Astrocyte (in vitro differentiated cells and primary cell): ENCODE data around the gene MS4A4E. TPM values are rescaled to one million over a fixed set of nuclear protein-coding genes. Genes with fewer than 3 reads are reported as not detected.

Experiments used
- DNase-seq: peaks from one replicate; pipeline ENCODE4 v3.0.0-alpha.2; 2010; ENCODE audit warnings: low read depth
- FAIRE-seq: peaks from 2 replicates; lab custom pipeline; 2011; peaks lifted over from hg19 to GRCh38; lab: Jason Lieb, UNC
- H2AFZ ChIP-seq: 2 replicates; pipeline ENCODE4 v1.6.0; 2012; ENCODE audit warnings: low read depth, low read length, inconsistent platforms
- H3K27ac ChIP-seq: 2 replicates; pipeline ENCODE4 v1.5.1; 2011; ENCODE audit warnings: low read depth, low read length, inconsistent platforms
- H3K27me3 ChIP-seq: 2 replicates; pipeline ENCODE4 v1.6.0; 2011; ENCODE audit warnings: low read length, inconsistent platforms; ENCODE audit not compliant: insufficient read depth
- H3K36me3 ChIP-seq: 2 replicates; pipeline ENCODE4 v1.5.1; 2011; ENCODE audit warnings: low read length, inconsistent platforms; ENCODE audit not compliant: insufficient read depth
- H3K4me1 ChIP-seq: 2 replicates; pipeline ENCODE4 v1.5.1; 2011; ENCODE audit warnings: low read length, inconsistent platforms; ENCODE audit not compliant: insufficient read depth
- H3K4me2 ChIP-seq: 2 replicates; pipeline ENCODE4 v1.6.0; 2012; ENCODE audit warnings: low read length, inconsistent platforms
- H3K4me3 ChIP-seq: 2 replicates; pipeline ENCODE4 v1.5.1; 2011; ENCODE audit warnings: low read depth, mild to moderate bottlenecking, low read length, inconsistent platforms; ENCODE audit not compliant: insufficient read depth
- H3K79me2 ChIP-seq: 2 replicates; pipeline ENCODE4 v1.6.0; 2012; ENCODE audit warnings: mild to moderate bottlenecking, low read length, inconsistent platforms; ENCODE audit not compliant: insufficient read depth
- H3K9ac ChIP-seq: 2 replicates; pipeline ENCODE4 v1.6.0; 2012; ENCODE audit warnings: mild to moderate bottlenecking, low read length, inconsistent platforms
- H3K9me3 ChIP-seq: 2 replicates; pipeline ENCODE4 v1.5.1; 2012; ENCODE audit warnings: low read depth, mild to moderate bottlenecking, low read length, inconsistent platforms; ENCODE audit not compliant: insufficient read depth
- H4K20me1 ChIP-seq: 2 replicates; pipeline ENCODE4 v1.6.0; 2012; ENCODE audit warnings: low read length, inconsistent platforms; ENCODE audit not compliant: insufficient read depth
- H3K27ac Mint-ChIP-seq: one replicate; pipeline ENCODE4 v1.8.0; 2021; ENCODE audit warnings: mild to moderate bottlenecking, mixed read lengths; ENCODE audit not compliant: unreplicated experiment
- H3K27me3 Mint-ChIP-seq: one replicate; pipeline ENCODE4 v1.8.0; 2021; ENCODE audit warnings: low read depth, mixed read lengths; ENCODE audit not compliant: unreplicated experiment
- H3K36me3 Mint-ChIP-seq: one replicate; pipeline ENCODE4 v1.8.0; 2021; ENCODE audit warnings: low read depth, mixed read lengths; ENCODE audit not compliant: unreplicated experiment
- H3K4me1 Mint-ChIP-seq: one replicate; pipeline ENCODE4 v1.8.0; 2021; ENCODE audit warnings: low read depth, mixed read lengths; ENCODE audit not compliant: unreplicated experiment
- H3K4me3 Mint-ChIP-seq: one replicate; pipeline ENCODE4 v1.8.0; 2021; ENCODE audit warnings: mild to moderate bottlenecking, moderate library complexity, mixed read lengths; ENCODE audit not compliant: unreplicated experiment
- H3K9me3 Mint-ChIP-seq: one replicate; pipeline ENCODE4 v1.8.0; 2021; ENCODE audit warnings: mild to moderate bottlenecking, mixed read lengths; ENCODE audit not compliant: unreplicated experiment
- CTCF ChIP-seq: IDR thresholded peaks from 2 replicates; pipeline ENCODE4 v1.5.1; 2011; ENCODE audit warnings: low read depth, mild to moderate bottlenecking, inconsistent platforms, low read length, moderate library complexity; ENCODE audit not compliant: insufficient read depth
- EZH2 ChIP-seq: IDR thresholded peaks from 2 replicates; pipeline ENCODE4 v1.6.1; 2012; ENCODE audit warnings: mild to moderate bottlenecking, low read length, inconsistent platforms; ENCODE audit not compliant: insufficient read depth
- total RNA-seq: library from RNA; stranded (reverse); gene quantifications from 2 replicates; pipeline ENCODE4 v1.2.1, GENCODE V29; 2021

Gene MS4A4E
- total RNA-seq, 1 donor from 2014 or later, result not detected

- H2AFZ ChIP-seq, result no peak overlapping the region
- no peaks in the 10 kb centered on the region for H4K20me1 ChIP-seq
- H3K79me2 ChIP-seq, result no peaks in the 10 kb centered on the region
- H3K4me3 ChIP-seq, result no peak overlapping the region
- no peak for FAIRE-seq
- Mint-ChIP-seq H3K27me3 (no peaks in the 10 kb centered on the region), H3K9me3 (peaks cover 2% of the 10 kb centered on the region), H3K27ac (no peak overlapping the region), H3K4me1 (no peaks in the 10 kb centered on the region), H3K36me3 (no peaks in the 10 kb centered on the region), H3K4me3 (no peak overlapping the region)
- DNase-seq, result no peak
- TF ChIP-seq EZH2, result no peak
- no peak for TF ChIP-seq CTCF
- no peaks in the 10 kb centered on the region for H3K27me3 ChIP-seq
- no peaks in the 10 kb centered on the region for H3K36me3 ChIP-seq
- no peak overlapping the region for H3K27ac ChIP-seq
- H3K9me3 ChIP-seq, result peaks cover 7% of the 10 kb centered on the region
- no peak overlapping the region for H3K9ac ChIP-seq
- H3K4me1 ChIP-seq, result no peaks in the 10 kb centered on the region
- H3K4me2 ChIP-seq, result no peak overlapping the region
Measured at GRCh38 chr11:60252213-60253108, 9.5 kb upstream of the MS4A4E start.

- DNase-seq (no peak), FAIRE-seq (no peak)
- Histone ChIP-seq H3K27me3 (no peaks in the 10 kb centered on the region), H3K79me2 (no peaks in the 10 kb centered on the region), H3K27ac (no peak overlapping the region), H3K9me3 (peaks cover 7% of the 10 kb centered on the region), H3K9ac (no peak overlapping the region), H3K4me2 (no peak overlapping the region), H4K20me1 (no peaks in the 10 kb centered on the region), H3K36me3 (no peaks in the 10 kb centered on the region), H3K4me1 (no peaks in the 10 kb centered on the region), H2AFZ (no peak overlapping the region), H3K4me3 (no peak overlapping the region)
- no peaks in the 10 kb centered on the region for H3K36me3 Mint-ChIP-seq
- H3K4me1 Mint-ChIP-seq, result no peaks in the 10 kb centered on the region
- TF ChIP-seq EZH2 (no peak), CTCF (no peak)
- H3K27ac Mint-ChIP-seq, result no peak overlapping the region
- H3K27me3 Mint-ChIP-seq, result no peaks in the 10 kb centered on the region
- no peak overlapping the region for H3K4me3 Mint-ChIP-seq
- H3K9me3 Mint-ChIP-seq, result peaks cover 2% of the 10 kb centered on the region
Measured at GRCh38 chr11:60251485-60252212, 8.7 kb upstream of the MS4A4E start.
